Thoracic aorta (tissue), 2 donors: ENCODE measurements around the gene CDR2L. TPM values are rescaled to one million over a fixed set of nuclear protein-coding genes. Genes with fewer than 3 reads are reported as not detected.
A peak's percentile ranks its signal among the peaks of the same experiment; 100 is the strongest.

Experiments used
- ATAC-seq: fragments of 150-250 bp; one replicate; pipeline ENCODE4 v1.8.0; 2017; ENCODE audit warnings: low read depth; ENCODE audit not compliant: insufficient number of reproducible peaks, low FRiP score
- DNase-seq: peaks from one replicate; pipeline ENCODE4 v3.0.0-alpha.2; 2020; ENCODE audit warnings: low spot score
- H3K27ac ChIP-seq, 2 donors: fragments of 200-600 bp; sonication (generic); 1 replicate in 1 of 2; 2 replicates in 1 of 2; pipeline ENCODE4 v1.5.1; 2016; ENCODE audit warnings: mild to moderate bottlenecking in 2 of 2, moderate library complexity in 2 of 2
- H3K27me3 ChIP-seq: fragments of 200-600 bp; sonication (generic); replicated peaks from 2 replicates; pipeline ENCODE4 v1.6.0; 2016; ENCODE audit warnings: mild to moderate bottlenecking; ENCODE audit not compliant: insufficient read depth
- H3K36me3 ChIP-seq: fragments of 200-600 bp; sonication (generic); one replicate; pipeline ENCODE4 v1.5.1; 2016
- H3K4me1 ChIP-seq, 2 donors: fragments of 200-600 bp; sonication (generic); 1 replicate in 1 of 2; 2 replicates in 1 of 2; pipeline versions ENCODE4 v1.5.1 to v1.6.0; 2016; ENCODE audit warnings: low read depth in 2 of 2, mild to moderate bottlenecking in 1 of 2; ENCODE audit not compliant: control insufficient read depth in 1 of 2
- H3K4me3 ChIP-seq: fragments of 200-600 bp; sonication (generic); 2 replicates; pipeline ENCODE4 v1.5.1; 2016; ENCODE audit warnings: mild to moderate bottlenecking
- H3K9me3 ChIP-seq: fragments of 200-600 bp; sonication (generic); 2 replicates; pipeline ENCODE4 v1.5.1; 2016
- total RNA-seq, 2 donors: library from RNA; depleted of rRNA; stranded (reverse); fragments of >200 nt; gene quantifications; one replicate each; pipeline versions ENCODE4 v1.1.0 to v1.2.3, GENCODE V29; 2016
- TF ChIP-seq, protein P1 (sequence below): fragments of 200-600 bp; sonication (generic); IDR thresholded peaks from one replicate; pipeline ENCODE4 v1.5.1; 2019; ENCODE audit warnings: antibody characterized with exemption

Gene CDR2L
- total RNA-seq, 2 donors from 2014 or later = 26.4 to 29.8 TPM

GRCh38 chr17:75030161-75030560 lies 42.7 kb downstream of the CDR2L start:
- Histone ChIP-seq H3K4me3 (no peak overlapping the region), H3K9me3 (no peaks in the 10 kb centered on the region), H3K4me1 (peaks cover 7 to 24% of the 10 kb centered on the region in 2 donors), H3K27me3 (no peaks in the 10 kb centered on the region), H3K36me3 (no peaks in the 10 kb centered on the region), H3K27ac (no peak overlapping the region)
- ATAC-seq (no peak), DNase-seq (no peak)
- TF ChIP-seq, protein P1, sequence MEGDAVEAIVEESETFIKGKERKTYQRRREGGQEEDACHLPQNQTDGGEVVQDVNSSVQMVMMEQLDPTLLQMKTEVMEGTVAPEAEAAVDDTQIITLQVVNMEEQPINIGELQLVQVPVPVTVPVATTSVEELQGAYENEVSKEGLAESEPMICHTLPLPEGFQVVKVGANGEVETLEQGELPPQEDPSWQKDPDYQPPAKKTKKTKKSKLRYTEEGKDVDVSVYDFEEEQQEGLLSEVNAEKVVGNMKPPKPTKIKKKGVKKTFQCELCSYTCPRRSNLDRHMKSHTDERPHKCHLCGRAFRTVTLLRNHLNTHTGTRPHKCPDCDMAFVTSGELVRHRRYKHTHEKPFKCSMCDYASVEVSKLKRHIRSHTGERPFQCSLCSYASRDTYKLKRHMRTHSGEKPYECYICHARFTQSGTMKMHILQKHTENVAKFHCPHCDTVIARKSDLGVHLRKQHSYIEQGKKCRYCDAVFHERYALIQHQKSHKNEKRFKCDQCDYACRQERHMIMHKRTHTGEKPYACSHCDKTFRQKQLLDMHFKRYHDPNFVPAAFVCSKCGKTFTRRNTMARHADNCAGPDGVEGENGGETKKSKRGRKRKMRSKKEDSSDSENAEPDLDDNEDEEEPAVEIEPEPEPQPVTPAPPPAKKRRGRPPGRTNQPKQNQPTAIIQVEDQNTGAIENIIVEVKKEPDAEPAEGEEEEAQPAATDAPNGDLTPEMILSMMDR = no peak

DNA sequence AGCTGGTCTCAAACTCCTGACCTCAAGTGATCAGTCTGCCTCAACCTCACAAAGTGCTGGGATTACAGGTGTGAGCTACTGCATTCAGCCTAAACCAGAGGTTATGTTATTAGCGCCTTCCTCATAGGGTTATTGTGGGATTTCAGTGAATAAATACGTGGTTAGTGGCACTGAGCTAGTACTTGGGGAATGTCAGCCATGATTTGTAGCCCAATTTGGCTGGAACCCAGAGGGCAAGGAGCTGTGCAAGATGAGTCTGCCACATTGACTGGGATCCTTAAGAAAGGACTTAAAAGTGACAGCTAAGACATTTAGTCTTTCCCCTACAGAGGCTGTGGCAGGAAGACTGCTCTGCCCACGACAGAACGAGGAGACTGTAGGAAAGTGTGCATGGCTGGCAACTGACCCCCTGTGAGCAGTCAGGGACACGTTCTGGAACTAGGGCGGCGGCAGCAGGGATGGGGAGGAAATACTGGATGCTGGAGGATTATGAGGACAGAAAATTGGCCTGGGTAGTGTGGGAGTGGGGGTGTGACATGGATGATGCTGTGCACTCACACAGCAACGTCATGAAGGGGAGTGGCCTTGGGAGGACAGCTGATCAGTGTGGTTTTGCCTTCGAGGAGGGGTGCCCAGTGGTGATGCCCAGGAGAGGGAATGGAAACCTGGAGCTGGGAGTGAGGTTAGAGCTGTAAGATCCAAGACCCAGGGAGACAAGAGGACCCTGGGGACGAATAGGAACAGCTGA lies 44.7 kb downstream of the CDR2L start:
- Histone ChIP-seq H3K36me3 (no peaks in the 10 kb centered on the region), H3K4me1 (peaks cover 7 to 32% of the 10 kb centered on the region in 2 donors)
- TF ChIP-seq, protein P1 = no peak

GRCh38 chr17:75032720-75033280 lies 45.4 kb downstream of the CDR2L start:
- Histone ChIP-seq H3K4me1 (peaks cover 7 to 32% of the 10 kb centered on the region in 2 donors), H3K27me3 (no peaks in the 10 kb centered on the region), H3K36me3 (no peaks in the 10 kb centered on the region), H3K27ac (peak overlapping the region; percentile 74 to 85), H3K4me3 (peak overlapping the region; percentile 81), H3K9me3 (no peaks in the 10 kb centered on the region)
- TF ChIP-seq, protein P1 = no peak
- DNase-seq (no peak), ATAC-seq (no peak)

More for the DNA sequence above, 44.7 kb downstream of the CDR2L start:
- Histone ChIP-seq H3K27me3 (no peaks in the 10 kb centered on the region), H3K9me3 (no peaks in the 10 kb centered on the region), H3K4me3 (peak overlapping the region; percentile 81), H3K27ac (peak overlapping the region; percentile 74 to 85)
- peak; percentile 71 for DNase-seq
- no peak for ATAC-seq

GRCh38 chr17:75033346-75034235 lies 46.2 kb downstream of the CDR2L start:
- peaks cover 3% of the 10 kb centered on the region for H3K36me3 ChIP-seq
- peak overlapping the region; percentile 85 to 94 for H3K27ac ChIP-seq
- TF ChIP-seq, protein P1 = no peak
- DNase-seq (peak; percentile 75), ATAC-seq (peak; percentile 47)
- H3K4me3 ChIP-seq = peak overlapping the region; percentile 81
- H3K27me3 ChIP-seq = no peaks in the 10 kb centered on the region
- peaks cover 7 to 32% of the 10 kb centered on the region in 2 donors for H3K4me1 ChIP-seq
- H3K9me3 ChIP-seq = no peaks in the 10 kb centered on the region
